NCI-H1694 treated with DMSO at 0.1 percent for 48 hours (cell line): Measurements from ENCODE around the gene DCHS1.
A peak's percentile ranks its signal among the peaks of the same experiment; 100 is the strongest.

Source experiments
- DNase-seq: peaks from one replicate; lab custom pipeline; 2025; lab: John Stamatoyannopoulos, UW

The DCHS1 gene

GRCh38 chr11:6586434-6587359 lies 68.9 kb downstream of the DCHS1 start:
- no peak for DNase-seq

DNA sequence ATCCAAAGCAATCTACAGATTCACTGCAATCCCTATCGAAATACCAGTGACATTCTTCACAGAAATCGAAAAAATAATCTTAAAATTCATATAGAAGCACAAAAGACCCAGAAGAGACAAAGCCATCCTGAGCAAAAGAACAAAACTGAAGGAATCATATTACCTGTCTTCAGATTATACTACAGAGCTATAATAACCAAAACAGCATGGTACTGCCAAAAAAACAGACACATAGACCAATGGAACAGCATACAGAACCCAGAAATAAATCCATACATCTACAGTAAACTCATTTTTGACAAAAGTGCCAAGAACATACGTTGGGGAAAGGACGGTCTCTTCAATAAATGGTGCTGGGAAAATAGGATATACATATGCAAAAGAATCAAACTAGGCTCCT lies 71.1 kb downstream of the DCHS1 start:
- DNase-seq: no peak

- no peak for DNase-seq
Observed at GRCh38 chr11:6583584-6583983, 72.0 kb downstream of the DCHS1 start.

GRCh38 chr11:6579681-6580080 lies 75.9 kb downstream of the DCHS1 start:
- DNase-seq: no peak

DNA sequence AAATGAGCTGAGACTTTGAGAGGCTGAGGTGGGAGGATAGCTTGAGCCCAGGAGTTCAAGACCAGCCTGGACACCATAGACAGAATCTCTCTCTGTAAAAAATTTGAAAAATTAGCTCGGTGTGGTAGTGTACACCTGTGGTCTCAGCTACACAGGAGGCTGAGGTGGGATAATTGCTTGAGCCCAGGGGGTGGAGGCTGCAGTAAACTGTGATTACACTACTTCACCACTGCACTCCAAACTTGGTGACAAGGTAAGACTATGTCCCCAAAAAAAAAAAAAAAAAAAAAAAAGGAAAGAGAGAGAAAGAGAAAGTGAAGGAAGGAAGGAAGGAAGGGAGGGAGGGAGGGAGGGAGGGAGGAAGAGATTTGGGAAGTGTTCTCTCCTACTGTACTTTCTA lies 77.5 kb downstream of the DCHS1 start:
- DNase-seq: no peak

DNA sequence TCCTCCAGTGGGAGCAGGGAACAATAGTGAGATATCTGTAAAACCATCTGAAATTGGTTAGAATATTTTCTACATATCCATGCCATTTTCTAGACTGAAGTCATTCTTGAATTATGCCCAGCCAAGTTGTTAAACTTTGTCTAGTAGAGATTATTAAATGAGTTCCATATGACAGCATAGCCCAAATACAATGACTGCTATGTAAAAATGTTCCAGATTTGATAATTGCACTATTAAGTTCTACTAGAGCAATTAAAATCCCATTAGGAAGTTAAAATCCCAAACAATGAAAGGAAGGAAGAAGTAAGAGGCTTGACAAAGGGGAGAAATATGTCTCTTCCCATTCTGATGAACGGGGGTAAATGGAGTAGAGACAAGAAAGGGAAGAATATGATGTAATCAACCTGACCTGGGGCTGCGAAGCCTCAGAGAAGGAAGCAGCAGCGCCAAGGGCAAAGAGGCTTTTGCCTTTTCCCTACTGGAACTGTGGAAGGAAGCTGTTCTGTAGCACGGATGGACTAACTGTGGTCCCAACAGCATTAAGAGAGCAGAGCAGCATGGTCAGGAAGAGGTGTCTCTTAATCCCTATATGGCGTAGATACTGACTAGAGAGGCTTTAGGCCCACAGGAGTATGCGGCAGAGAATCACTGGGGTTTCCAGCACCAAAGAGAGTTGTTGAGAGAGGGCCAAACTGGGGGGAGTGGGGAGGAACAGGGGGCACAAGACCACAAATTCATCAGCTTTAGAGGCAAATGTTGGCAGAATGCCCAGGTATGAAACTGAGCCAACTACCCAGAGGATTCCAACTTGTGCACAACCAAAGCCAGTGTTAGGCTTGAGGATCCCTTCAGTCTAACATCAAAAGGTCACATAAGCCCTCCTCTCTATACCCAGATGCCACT lies 78.9 kb downstream of the DCHS1 start:
- peak; percentile 59 for DNase-seq

GRCh38 chr11:6574816-6575715 lies 80.5 kb downstream of the DCHS1 start:
- DNase-seq: no peak

DNA sequence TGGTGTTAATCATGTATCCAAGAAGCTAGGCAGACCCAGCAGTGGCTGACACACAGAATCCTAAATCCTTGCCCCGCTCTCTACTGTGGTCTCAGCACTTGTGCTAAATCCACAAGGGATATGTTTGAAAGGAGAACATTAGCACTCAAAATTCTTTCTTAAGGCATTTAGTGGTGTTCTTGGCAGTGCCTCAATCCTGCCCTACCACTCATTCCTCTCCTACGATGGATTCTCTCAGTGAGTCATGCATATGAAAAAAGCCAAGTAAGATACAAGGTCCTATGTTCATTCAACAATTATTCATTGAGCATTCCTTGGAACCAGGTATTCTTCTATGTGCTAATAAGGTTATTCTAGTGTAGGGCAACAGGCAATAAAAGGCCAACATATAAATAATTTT lies 83.4 kb downstream of the DCHS1 start:
- no peak for DNase-seq

GRCh38 chr11:6571434-6572008 lies 84.1 kb downstream of the DCHS1 start:
- no peak for DNase-seq
